Fibroblast of the aortic adventitia (primary cell): Measurements from ENCODE around the gene IPO4. TPM values are rescaled to one million over a fixed set of nuclear protein-coding genes. Genes with fewer than 3 reads are reported as not detected.

Experiments
- DNase-seq: peaks from one replicate; pipeline ENCODE4 v3.0.0-alpha.2; 2010; ENCODE audit warnings: low read depth
- H3K4me3 ChIP-seq: 2 replicates; pipeline ENCODE4 v1.5.1; 2011; ENCODE audit warnings: low read depth, mild to moderate bottlenecking, control low read depth, low read length, moderate library complexity
- total RNA-seq: library from RNA; depleted of rRNA; stranded (reverse); fragments of >200 nt; gene quantifications from 2 replicates; pipeline ENCODE4 v1.2.3, GENCODE V29; 2012; ENCODE audit warnings: low replicate concordance
- TF ChIP-seq, protein P1 (sequence below): IDR thresholded peaks from 2 replicates; pipeline ENCODE4 v1.5.1; 2011; ENCODE audit warnings: mild to moderate bottlenecking, low read length, control low read depth, inconsistent platforms; ENCODE audit not compliant: insufficient read depth

IPO4 gene
- total RNA-seq, 1 donor: 44.0 TPM

DNA sequence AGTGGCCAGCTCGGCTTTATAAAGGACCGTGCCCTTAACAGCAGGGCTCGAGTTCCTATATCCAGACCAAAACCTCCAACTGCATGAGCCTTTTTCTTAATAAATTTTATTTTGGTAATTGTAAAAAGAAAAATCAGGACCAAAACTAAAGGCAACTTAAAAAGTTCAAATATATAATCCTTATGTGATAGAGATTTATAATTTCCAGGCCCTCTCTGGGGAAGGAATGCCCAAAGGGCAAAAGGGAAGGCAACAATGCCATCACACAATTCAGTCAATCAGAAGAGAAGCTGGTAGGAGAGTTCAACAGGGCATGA is 401 bp upstream of the IPO4 start:
- DNase-seq: no peak
- H3K4me3 ChIP-seq: no peak overlapping the region
- TF ChIP-seq, protein P1, sequence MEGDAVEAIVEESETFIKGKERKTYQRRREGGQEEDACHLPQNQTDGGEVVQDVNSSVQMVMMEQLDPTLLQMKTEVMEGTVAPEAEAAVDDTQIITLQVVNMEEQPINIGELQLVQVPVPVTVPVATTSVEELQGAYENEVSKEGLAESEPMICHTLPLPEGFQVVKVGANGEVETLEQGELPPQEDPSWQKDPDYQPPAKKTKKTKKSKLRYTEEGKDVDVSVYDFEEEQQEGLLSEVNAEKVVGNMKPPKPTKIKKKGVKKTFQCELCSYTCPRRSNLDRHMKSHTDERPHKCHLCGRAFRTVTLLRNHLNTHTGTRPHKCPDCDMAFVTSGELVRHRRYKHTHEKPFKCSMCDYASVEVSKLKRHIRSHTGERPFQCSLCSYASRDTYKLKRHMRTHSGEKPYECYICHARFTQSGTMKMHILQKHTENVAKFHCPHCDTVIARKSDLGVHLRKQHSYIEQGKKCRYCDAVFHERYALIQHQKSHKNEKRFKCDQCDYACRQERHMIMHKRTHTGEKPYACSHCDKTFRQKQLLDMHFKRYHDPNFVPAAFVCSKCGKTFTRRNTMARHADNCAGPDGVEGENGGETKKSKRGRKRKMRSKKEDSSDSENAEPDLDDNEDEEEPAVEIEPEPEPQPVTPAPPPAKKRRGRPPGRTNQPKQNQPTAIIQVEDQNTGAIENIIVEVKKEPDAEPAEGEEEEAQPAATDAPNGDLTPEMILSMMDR: no peak

DNA sequence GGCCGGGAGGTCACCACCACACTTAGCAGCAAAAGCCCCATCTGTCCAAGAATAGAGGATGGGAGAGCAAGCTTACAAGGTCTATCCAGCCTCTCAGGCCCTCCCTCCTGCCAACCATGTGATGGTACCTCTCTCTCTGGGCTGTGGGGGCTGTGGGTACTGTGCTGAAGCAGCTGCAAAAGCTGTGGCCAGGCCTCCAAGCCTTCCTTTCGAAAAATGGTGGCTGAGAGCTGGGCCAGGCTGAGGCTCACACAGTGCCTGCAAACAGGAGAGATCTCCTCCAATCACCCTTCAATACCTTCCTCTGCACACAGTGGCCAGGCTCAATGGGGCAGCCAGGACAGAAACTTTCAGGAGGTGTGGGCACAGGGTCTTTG is 1.1 kb downstream of the IPO4 start:
- DNase-seq: no peak
- TF ChIP-seq, protein P1: no peak
- H3K4me3 ChIP-seq: peak overlapping the region; percentile 87

DNA sequence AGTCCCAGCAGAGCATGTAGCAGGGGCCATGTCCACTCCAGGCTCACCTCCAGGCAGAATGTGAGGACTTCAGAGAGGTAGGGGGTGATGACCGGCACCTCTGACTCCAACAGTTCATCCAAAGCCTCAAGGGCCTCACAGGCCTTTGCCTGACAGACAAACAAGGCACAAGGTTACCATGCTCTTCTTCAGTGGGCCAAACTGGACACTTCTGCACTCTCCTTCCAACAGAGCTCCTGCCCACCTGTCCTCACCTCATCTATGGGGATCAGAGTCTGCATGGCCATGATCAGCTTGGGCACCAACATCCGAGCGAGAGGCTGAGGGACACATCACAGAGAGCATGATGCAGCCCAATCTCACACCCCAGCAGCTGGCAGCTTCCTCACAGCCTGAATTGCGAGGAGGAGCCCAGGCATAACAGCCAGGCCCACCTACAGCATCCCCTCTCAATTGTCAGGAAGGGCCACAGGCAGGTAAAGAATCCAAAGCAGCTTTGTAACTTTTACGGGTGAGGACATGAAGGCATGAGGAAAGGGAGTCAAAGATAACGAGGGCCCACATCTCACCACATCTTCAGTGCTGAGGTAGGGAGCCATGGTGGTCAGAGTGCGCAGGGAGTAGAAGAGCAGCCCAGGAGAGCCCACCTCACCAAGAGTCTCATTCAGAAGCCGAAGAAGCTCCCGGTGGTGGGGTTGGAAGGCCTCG is 1.6 kb downstream of the IPO4 start:
- H3K4me3 ChIP-seq: peak overlapping the region; percentile 87
- TF ChIP-seq, protein P1: no peak
- no peak for DNase-seq

- no peak for DNase-seq
- TF ChIP-seq, protein P1: no peak
- no peak overlapping the region for H3K4me3 ChIP-seq
Measured at GRCh38 chr14:24185741-24186140, 2.9 kb downstream of the IPO4 start.

DNA sequence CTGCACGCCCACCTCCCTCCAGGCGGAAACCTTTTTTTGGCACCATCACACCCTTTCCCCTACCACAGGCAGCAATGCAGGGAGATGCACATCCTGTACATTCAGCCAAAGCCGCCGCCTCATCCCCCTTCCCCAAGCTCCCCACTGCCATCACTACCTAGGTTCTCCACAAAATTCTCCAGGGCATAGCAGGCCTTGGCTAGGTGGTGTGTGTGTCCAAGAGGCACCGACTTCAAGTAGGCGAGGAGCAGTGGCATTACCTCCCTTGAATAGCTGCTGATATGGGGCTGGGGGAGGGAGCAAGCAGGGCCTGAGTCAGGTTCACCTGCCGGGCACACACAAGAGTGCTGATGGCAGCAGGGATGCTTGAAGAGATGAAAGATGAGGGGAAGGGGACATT is 3.6 kb downstream of the IPO4 start:
- TF ChIP-seq, protein P1: no peak
- DNase-seq: no peak
- no peak overlapping the region for H3K4me3 ChIP-seq

GRCh38 chr14:24184104-24184970 is 4.3 kb downstream of the IPO4 start:
- H3K4me3 ChIP-seq: no peak overlapping the region
- DNase-seq: no peak
- TF ChIP-seq, protein P1: no peak
